ENCODE measurements around the gene RBM23.
A peak's percentile ranks its signal among the peaks of the same experiment; 100 is the strongest.

RBM23 gene

DNA sequence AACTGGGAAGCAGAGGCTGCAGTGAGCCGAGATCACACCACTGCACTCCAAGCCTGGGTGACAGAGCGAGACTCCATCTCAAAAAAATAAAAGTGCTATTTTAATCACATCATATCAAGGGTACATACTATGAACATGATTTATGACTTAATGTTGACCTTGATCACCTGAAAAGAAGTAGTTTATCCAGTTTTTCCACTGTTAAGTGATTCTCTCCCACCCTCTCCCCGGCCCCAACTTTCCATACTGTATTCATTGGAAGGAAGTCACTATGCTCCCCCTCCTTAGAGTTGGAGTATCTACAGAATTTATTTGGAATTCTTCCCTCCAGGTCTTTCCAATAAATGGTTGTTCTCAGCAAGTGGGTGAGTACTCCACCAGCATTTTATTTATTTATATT lies 13.2 kb upstream of the RBM23 start:
- POLR2A ChIA-PET = no interaction called here
- TF ChIP-seq ZNF510 (tag by site-specific recombination; IDR thresholded peaks at IDR 0.05; ENCODE audit: insufficient replicate concordance) = no peak
- TF ChIP-seq ZNF639 (tag by site-specific recombination; IDR thresholded peaks at IDR 0.05) = no peak
- TF ChIP-seq ZNF266 (tag by site-specific recombination; IDR thresholded peaks at IDR 0.05; ENCODE audit: low read depth) = no peak
- no peak for TF ChIP-seq KLF1 (tag by site-specific recombination; IDR thresholded peaks at IDR 0.05)
- Histone ChIP-seq H3K36me3 (ENCODE audit: control insufficient read depth in 2 of 2, insufficient read depth in 1 of 2, low read length in 2 of 2) (peaks cover 3 to 8% of the 10 kb centered on the region in 2 experiments; a peak in 2 of 3 replicates), H3K4me1 (ENCODE audit: control insufficient read depth, insufficient read depth, low read length) (no peaks in the 10 kb centered on the region), H3K9me3 (ENCODE audit: control insufficient read depth, insufficient read depth, low read depth, low read length) (no peaks in the 10 kb centered on the region), H3K27ac (ENCODE audit: extremely low read depth, low read depth, low read length) (no peak overlapping the region), H3K4me3 (ENCODE audit: low read depth, low read length) (no peak overlapping the region)
- CTCF ChIA-PET = interaction anchor here (0.6 to 3.8 kb wide), 3 partner anchors 9 to 49 kb away, joined by 3 to 33 read pairs (median 7); partner anchors contain the start of gene RBM23

DNA sequence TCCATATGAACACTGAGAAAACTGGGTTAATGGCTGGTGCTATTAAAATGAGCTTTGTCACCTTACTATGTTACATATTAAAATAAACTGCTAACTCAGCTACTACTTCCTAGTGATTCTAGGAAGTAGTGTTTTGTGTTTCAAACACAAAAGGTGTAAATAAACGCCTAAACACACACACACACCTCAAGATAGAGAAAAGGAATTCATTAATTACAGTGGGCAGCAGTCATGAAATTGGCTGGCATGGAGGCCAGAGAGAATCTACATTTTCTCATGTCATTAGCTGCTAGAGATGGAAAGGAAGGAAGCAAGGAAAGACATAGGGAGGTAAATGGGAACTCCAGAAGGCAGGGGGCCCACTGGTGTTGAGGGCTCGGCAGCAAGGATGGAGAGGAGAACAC lies 11.0 kb upstream of the RBM23 start:
- Histone ChIP-seq H3K4me1 (ENCODE audit: control insufficient read depth, insufficient read depth, low read length) (no peaks in the 10 kb centered on the region), H3K4me3 (ENCODE audit: low read depth, low read length) (peak overlapping the region; percentile 78), H3K27ac (ENCODE audit: extremely low read depth, low read depth, low read length) (peak overlapping the region; percentile 45; the same call in 1 of the 2 replicates), H3K9me3 (ENCODE audit: control insufficient read depth, insufficient read depth, low read depth, low read length) (no peaks in the 10 kb centered on the region), H3K36me3 (ENCODE audit: control insufficient read depth in 2 of 2, insufficient read depth in 1 of 2, low read length in 2 of 2) (peaks cover 14 to 29% of the 10 kb centered on the region in 2 experiments; a peak in 2 of 3 replicates)
- ChIA-PET POLR2A (interaction anchor here (1.0 to 3.5 kb wide), 13 partner anchors 10 to 341 kb away, joined by 3 to 41 read pairs (median 5); partner anchors contain the start of genes ACIN1, AJUBA, C14orf119 and DAD1), CTCF (interaction anchor here (0.7 to 3.8 kb wide), 28 partner anchors 10 to 164 kb away, joined by 3 to 33 read pairs (median 6); partner anchors contain the start of genes AJUBA, CDH24, HAUS4 and LRP10)
- TF ChIP-seq ZNF274 (IDR thresholded peaks at IDR 0.05; ENCODE audit: low read length) (no peak), ZNF274 (tag by site-specific recombination; IDR thresholded peaks at IDR 0.05; ENCODE audit: borderline replicate concordance) (no peak), ZBTB49 (tag by site-specific recombination; IDR thresholded peaks at IDR 0.05; ENCODE audit: low read depth) (no peak), ZNF548 (tag by site-specific recombination; IDR thresholded peaks at IDR 0.05) (no peak), ZSCAN5A (tag by site-specific recombination; IDR thresholded peaks at IDR 0.05) (no peak), FEZF1 (tag by site-specific recombination; IDR thresholded peaks at IDR 0.05) (no peak), ZNF707 (tag by site-specific recombination; IDR thresholded peaks at IDR 0.05) (no peak), ZNF148 (tag by site-specific recombination; IDR thresholded peaks at IDR 0.05; ENCODE audit: borderline replicate concordance) (no peak), KLF8 (tag by site-specific recombination; IDR thresholded peaks at IDR 0.05) (no peak), ZNF660 (tag by site-specific recombination; IDR thresholded peaks at IDR 0.05) (0 out of 2 replicates have a peak, but pooled peaks have one; percentile 13), ZNF585B (tag by site-specific recombination; IDR thresholded peaks at IDR 0.05) (no peak), ZNF394 (tag by site-specific recombination; IDR thresholded peaks at IDR 0.05; ENCODE audit: borderline replicate concordance) (no peak), ZNF555 (tag by site-specific recombination; conservative IDR thresholded peaks at IDR 0.05) (no peak), ZBTB6 (tag by site-specific recombination; IDR thresholded peaks at IDR 0.05) (no peak), ZIC2 (tag by site-specific recombination; IDR thresholded peaks at IDR 0.05) (no peak), ZNF335 (tag by site-specific recombination; conservative IDR thresholded peaks at IDR 0.05) (peak; percentile 40)
- TF ChIP-seq, protein P1, sequence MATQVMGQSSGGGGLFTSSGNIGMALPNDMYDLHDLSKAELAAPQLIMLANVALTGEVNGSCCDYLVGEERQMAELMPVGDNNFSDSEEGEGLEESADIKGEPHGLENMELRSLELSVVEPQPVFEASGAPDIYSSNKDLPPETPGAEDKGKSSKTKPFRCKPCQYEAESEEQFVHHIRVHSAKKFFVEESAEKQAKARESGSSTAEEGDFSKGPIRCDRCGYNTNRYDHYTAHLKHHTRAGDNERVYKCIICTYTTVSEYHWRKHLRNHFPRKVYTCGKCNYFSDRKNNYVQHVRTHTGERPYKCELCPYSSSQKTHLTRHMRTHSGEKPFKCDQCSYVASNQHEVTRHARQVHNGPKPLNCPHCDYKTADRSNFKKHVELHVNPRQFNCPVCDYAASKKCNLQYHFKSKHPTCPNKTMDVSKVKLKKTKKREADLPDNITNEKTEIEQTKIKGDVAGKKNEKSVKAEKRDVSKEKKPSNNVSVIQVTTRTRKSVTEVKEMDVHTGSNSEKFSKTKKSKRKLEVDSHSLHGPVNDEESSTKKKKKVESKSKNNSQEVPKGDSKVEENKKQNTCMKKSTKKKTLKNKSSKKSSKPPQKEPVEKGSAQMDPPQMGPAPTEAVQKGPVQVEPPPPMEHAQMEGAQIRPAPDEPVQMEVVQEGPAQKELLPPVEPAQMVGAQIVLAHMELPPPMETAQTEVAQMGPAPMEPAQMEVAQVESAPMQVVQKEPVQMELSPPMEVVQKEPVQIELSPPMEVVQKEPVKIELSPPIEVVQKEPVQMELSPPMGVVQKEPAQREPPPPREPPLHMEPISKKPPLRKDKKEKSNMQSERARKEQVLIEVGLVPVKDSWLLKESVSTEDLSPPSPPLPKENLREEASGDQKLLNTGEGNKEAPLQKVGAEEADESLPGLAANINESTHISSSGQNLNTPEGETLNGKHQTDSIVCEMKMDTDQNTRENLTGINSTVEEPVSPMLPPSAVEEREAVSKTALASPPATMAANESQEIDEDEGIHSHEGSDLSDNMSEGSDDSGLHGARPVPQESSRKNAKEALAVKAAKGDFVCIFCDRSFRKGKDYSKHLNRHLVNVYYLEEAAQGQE (tag by site-specific recombination; IDR thresholded peaks at IDR 0.05) = no peak
